Hippocampal formation (tissue), 2 donors: ENCODE data around the gene VWA8.

Experiments
- DNase-seq, 2 donors: peaks; one replicate each; lab custom pipeline; 2025; lab: John Stamatoyannopoulos, UW

Gene VWA8

DNA sequence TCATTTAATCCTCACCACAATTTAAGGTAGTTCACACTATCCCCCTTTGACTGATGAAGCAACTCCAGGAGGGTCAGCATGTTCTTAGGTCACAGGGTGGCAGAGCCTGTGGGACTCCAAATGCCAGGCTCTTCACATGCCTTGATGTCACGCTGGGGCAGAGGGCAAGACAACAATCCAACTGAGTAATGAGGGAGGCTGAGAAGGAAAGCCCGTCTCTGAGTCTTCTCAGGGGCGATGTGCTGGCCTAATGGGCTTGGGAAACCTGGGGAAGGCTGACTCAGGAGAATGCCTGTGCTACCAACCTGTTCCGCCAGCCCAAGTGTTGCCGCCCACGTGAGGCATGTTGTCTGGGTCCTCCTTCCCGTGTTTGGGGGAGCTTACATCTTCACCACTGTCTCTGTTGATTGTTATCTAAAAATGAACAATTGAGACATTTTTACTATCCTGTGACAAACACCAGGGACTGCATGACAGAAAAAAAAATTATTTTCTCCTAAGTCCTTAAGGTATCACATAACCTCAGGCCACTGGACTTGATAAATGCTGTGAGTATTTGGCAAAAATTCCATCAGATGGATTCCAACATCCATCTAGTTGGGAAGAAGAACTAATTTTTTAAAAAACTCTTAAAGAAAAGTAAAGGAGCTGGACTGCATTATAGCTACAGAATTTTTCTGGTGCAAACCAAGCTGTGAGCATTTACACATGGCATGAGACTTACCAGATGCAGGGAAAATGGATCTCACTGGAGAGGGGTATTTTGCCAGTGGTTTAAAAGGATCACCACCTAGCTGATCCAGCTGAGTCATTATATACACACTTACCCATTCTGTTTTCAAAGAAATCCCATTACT is 346.0 kb downstream of the VWA8 start:
- no peak for DNase-seq

DNA sequence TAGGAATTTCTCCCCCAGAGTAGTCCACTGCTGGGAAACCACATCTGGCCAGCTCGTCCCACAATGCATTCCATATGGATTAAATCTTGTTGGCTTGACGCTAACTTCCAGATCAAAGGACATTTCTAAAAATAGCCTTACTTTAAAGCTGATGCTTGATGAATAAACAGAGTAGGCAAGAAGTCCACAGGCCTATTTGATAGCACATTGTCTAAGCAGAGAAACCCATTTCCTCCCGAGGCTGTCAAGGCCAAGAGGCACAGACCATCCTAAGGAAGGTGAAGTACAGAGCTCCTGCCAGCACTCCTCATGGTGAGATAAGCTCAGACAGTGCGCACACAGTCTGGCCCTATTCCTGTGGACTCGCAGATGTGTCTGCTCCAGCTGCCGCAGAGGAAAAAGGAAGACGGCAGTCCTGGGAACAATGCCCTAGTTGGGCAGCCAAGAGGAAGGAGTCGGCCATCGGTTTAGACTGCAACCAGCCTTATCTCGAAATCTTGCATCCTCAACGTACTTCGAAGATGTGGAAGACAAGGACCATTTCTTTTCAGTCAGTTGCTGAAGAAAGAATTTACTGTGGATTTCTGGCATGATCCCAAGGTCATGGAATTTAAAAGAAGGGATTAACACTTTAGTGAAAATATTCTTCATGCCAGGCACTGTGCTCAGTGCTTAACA is 346.8 kb downstream of the VWA8 start:
- DNase-seq, result no peak

DNA sequence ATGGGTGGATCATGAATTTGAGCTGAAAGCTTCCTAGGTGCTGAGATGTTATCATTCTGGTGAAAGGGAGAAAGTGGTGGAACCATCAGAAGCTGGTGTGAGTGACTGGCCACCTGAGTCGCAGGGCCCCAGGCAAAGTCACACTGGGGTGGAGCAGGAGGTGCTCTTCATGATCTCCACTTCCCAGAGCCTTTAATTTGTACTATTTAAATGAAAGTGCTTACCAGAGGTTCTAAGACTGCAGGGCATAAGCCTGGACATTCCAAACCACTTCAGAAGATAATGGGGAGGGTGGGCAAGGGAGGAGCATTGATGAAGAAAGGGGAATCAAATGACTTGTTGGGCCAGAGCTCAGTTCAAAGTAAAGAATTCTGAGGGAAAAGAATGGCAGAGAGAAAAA is 347.4 kb downstream of the VWA8 start:
- DNase-seq, result no peak

DNA sequence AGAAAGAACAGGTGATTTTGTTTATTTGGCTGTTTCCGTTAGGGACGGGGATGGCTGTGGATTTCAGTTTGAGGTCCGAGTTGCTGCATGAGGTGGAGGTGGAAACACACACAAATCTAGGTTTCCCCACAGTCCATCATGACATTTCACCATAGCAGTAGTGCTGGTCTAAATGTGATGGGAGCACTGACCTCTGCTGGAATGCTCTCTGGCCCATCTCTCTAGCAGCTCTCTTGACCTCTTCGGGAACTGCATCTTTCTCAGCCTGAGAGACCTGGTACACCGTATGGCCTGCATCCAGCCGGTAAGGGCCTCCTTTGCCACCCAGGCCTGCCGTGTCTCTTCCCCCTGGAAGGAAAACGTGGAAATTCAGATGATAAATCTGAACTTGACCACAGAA is 349.5 kb downstream of the VWA8 start:
- peak; percentile 32 to 39 for DNase-seq

DNA sequence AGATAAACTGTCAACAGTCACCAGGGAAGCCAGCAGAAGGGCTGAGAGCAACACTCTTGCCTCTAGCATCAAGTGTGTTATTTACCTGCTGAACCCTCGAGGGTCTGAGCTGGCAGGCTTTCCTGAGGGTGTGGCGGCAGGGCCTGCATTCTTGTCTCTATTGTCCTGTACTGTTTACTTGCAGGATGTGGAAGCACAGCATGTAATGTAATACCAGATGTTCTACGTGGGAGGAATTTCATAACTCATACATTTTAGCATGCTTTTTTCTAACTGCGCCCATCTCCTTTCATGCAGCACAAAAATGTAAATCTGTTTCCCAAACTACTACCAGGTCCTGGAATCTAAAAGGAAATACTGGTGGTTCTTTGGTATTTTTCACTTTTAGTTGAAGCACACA is 350.5 kb downstream of the VWA8 start:
- no peak for DNase-seq

DNA sequence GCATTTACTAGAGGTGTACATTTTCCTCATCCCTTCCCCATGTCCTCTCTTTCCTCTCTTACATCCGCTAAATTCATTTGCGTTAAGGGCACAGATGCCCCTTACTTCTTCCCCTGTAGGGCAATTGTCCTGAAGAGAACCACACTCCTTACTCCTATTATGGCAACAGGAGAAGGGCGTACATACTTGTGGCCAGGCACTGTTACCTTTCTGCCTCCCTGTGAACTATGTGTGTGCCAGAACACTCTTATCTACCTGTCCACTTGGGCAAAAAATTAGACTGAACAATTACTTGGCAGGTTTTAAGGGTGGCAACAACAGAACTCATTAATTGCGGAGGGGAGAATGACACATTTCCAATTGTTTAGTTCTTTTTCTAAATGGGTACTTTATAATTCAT is 351.1 kb downstream of the VWA8 start:
- DNase-seq, result no peak

DNA sequence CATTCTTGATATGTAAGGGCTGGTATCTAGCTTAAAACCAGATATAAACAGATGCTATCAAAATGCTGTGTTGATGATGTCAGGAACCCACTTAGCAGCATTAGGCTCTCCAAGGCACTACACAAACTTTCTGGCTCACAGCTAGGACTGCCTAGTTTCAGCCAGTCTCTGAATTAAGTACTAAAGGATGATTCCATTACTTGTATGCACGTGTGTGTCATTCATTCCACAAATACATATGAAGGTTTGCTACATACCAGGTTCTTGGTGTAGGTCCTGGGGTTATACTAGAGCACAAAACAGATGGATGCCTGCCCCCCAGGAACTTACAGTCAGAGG is 352.1 kb downstream of the VWA8 start:
- DNase-seq, result no peak

DNA sequence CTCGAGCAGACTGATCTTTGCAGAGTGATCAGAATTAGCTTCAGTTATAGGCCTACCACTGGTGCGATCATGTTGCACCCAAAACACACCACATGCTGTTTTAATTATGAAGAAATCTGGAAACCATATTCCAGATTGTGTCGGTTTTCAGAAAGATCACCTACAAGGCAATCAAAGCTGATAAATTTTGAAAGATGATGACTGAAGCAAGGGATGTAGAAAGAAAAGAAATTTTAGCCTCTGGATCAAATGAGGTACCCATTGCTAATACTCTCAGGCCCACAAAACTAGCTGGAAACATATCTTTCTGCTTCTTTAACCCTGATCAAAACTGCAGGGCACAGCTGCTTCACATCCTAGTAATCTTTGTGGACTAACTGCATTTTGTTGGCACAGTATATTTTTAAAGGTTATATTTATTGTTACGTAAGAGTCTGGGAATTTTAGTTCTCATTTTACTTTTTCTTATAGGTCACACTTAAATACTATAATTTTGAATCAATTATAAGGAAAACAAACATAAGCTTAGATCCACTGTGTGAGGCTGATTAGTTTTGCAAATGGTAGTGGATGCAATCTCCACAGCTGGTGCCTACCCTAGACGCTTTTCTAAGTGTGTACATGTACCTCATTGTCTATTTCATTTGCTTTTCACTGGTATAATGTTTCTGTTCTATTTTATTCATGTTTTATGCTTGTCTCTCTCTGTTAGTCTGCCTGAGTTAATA is 352.6 kb downstream of the VWA8 start:
- no peak for DNase-seq

DNA sequence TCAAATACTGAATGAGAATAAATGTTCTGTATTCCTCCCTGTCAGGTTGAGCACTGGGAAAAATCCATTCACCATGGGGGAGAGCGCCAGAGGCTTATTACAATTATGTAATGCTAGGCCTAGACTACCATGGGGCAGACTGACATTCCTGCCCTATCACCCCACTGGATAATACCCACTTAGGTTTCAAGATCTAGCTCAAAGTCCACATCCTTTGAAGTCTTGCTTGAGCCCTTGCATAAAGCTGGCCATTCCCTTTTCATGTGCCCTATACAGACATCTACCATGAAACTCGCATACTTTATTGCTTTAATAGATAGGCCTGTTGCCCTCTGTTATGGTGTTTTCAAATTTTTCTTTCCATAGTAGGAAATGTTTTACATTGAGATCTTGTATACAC is 354.3 kb downstream of the VWA8 start:
- DNase-seq, result no peak

DNA sequence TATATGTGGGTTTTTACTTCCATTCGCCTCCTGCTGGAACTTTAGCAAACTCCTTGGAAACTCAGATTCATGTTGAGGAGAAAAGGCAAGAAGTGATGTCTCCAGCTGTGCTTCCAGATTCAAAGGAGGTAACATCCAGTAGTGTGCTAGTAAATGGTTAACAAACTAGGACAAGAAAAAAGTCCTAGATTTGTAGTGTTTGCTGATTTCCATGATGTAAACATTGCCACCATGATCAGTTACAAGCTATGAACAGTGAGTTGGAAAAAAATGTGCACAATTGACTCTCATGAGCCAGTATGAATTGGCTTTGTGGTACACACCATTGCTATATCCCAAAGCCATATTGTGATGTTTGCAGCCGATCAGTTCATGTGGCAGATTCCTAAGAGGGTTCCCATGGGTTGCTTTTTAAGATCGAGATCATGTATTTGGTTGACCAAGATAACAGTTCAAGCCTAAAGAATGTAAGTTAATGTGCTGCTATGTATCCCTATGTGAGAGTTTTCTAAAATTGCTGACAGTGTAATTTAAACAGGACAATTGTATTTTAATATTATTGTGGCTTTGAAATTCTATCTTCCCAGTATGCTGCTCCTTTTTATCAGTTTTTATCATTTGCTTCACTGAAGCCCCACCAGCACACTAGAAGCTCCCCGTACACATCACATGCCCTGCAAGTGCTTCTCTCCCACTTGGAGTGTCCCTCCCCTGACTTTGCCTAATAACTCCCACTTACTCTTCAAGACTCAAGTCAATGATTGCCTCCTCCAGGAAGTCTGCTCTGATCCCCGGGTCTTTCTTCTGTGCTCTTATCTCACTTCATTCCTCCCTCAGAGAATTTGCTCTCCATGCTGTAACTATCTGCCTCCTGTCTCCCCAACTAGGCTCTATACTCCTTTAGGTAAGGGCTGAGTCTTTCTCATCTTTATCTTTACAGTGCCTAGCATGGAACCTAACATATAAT is 355.3 kb downstream of the VWA8 start:
- no peak for DNase-seq

DNA sequence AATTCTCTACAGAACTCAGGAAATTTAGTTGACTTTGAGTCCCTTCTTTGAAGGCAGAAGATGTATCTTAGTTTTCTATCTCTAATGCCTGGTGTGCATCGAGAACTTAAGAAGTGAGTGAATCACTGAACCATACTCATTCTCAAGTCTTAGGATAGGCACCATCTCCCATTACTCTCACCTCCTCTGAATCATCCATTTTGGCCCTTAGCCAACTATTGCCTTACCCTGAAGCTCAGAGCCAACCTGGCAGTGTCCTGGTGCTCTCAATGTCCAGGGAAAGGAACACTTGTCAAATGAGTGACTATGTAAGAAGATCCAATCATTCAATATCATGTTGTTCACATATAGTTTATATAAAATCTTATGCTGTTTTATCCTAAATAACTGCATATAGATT is 357.0 kb downstream of the VWA8 start:
- DNase-seq, result no peak

DNA sequence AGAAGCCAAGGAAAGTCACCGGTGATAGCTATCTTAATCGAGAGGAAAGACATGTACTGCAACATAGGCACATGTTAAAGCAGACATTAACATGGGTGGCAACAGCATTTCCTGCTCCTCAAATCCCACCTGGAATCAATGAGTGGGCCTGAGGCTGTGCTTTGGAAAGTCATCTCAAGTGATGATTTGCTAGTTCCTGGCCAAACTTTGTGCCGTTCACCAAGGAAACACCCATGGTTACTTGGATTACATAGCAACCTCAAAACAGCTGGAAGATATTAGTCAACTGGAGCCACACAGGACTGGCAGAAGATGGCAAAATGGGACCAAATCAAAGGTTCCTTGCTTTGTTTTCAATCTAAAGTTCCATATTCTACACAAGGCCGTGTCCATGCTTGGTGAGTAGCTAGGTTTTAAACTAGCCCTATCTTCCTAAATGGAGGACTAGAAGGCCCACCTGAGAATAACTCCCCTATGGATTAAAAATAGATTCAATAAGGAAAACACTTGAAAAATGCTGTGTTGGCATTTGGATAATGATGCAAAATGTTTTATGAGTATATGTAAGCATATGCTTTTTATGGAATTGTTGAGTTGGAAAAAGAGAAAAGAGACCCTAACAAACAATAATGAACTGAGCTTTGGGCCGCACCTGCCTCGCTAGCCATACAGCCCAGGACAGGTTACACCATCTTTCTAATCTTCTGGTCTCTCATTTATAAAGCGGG is 359.0 kb downstream of the VWA8 start:
- no peak for DNase-seq

DNA sequence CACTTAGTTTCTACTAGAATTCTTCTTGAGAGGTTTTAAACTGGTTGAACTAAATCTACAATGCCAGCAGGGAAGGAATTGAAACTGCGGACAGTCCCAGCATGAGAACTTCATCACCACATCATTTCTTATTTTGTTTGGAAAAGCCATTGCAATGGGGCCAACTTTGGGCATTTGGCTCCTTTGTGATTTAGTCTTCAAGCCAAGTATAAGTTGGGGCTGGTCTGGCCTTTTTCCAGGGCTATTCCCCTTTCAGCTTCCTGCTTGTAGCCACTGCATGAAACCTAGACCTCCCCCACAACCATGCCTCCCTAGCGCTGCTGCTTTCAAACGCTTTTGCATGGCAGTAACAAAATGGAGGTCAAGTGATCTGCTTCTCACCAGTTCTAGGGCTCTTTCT is 361.3 kb downstream of the VWA8 start:
- no peak for DNase-seq

DNA sequence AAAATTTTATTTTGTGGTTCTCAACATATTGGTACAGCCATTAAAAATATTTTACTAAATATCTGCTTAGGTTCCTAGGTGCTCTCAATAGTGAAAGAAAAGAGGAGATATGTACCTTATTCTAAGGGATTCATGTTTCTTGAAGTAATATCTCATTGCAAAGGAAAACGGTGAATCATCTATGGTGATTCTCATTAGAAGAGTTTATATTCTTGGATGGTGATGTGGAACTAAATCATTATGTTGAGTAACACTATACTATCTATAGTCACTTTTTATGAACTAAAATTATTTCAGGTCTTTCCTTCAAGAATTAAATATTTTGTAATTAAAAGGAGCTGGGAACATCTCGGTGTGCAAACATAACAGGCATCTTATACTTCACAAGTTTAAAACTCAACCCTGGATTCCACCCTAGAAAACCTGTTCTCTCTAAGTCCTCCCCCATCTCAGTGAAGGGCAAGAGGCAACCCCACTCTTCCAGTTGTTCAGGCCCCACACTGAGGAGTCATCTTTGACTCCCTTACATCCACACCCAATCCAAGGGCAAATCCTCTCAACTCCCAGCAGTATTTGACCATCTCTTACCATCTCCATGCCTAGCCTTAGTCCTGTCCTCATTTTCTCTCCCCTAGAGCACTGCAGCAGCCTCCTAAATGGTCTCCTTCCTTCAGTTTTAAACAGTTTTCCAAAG is 363.4 kb downstream of the VWA8 start:
- no peak for DNase-seq

DNA sequence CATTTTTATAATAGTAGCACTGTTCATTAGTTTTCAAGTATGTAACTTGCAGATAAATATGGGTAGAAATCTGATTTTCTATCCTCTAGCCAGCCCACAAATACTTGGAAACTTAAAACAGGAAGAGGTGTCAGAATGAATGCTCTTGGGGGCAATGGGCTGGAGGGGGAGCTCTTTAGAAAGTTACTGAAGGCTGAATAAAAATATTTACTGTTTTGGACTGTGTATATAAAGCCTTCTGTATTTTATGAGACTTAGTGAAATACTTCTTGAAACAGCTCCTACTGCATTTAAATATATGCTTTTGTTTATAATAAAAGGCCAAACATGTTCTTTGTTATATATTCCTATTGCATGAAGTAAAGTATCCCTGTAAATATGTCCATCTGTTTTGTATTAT is 364.7 kb downstream of the VWA8 start:
- DNase-seq, result no peak

DNA sequence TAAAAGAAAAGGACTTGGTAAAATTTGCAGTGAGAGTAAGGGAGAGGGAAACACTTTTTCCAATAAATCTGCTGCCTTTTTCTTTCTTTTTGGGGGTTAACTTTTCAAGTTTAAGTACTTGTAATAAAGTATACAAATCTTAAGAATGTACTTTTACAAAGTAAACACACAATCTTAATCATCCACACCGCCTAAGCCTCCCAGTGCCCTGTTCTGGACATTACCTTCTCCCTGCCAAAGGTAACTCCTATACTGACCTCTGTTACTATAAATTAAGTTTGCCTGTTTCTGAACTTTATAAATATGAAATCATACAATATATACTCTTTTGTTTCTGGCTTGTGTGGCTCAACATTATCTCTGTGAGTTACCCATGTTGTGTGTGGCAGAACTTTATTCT is 365.6 kb downstream of the VWA8 start:
- DNase-seq, result no peak

DNA sequence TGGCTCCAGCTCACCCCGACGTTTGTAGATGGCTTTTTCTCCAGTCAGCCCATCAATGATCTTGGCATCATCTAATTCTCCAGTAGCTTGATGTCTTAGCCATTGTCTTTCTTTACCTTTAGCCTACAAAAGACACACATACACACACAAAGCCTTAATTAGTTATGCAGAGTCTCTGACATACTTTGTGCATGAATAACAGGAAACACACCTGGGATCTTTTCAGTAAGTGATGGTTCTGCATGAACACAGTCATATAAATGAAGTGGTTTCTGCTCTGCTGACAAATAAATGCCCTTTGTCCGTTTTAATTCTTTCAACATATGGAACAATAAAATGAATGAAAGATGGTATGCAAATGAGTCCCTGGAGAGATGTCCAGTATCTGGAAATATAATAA is 370.3 kb downstream of the VWA8 start:
- DNase-seq, result no peak

DNA sequence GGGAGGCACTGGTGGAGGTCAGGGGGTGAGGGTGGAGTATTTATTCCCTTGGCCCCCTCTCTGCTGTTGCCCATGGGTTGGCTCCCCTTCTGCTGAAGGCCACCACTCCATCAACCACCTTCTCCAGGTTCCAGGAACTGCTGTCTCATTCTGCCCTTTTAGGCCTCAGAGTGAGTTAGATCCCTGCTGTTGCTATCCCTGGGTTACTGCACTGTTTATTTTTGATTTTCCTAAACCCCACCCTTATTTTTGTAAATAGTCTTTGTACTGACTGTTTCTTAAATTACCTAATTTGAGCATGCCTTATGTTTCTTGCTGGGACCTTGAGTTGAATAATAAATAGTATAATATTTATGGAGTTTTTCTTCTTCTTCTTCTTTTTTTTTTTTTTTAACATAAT is 370.8 kb downstream of the VWA8 start:
- no peak for DNase-seq

DNA sequence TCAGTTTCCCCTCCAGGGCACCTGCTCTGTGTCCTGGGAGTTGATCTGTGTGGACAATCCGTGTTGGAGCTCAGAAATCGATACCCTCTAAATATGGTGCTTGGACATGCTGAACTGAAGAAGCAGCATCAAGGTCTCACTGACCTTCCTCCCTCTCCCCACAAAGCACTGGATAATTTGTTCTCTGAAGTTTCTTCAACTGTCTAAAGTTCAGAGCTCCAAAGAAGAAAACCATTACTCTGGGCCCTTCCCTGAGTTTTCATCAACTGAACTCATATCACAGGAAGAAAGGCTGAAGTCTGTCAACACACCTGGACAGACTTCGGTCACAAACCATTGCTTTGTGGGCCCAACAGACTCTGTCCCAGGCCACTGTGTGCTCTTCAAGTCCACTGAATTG is 371.5 kb downstream of the VWA8 start:
- no peak for DNase-seq

DNA sequence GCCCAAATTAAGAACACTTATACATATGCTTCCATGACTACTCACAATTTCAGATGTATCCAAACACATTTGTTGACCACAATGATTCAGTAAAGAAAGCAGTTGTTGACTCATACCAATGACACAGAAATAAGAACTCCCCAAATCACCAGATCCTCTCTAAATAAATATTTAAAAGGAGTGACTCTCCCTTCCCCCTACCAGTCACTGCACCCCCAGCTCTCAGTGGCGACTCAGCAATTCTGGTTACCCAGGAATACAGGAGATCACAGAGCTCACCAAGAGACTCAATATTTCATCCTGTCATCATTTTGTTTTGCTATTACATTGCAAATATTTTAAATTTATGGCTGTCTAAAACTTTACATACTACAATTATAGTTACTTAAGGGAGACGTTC is 372.0 kb downstream of the VWA8 start:
- no peak for DNase-seq

DNA sequence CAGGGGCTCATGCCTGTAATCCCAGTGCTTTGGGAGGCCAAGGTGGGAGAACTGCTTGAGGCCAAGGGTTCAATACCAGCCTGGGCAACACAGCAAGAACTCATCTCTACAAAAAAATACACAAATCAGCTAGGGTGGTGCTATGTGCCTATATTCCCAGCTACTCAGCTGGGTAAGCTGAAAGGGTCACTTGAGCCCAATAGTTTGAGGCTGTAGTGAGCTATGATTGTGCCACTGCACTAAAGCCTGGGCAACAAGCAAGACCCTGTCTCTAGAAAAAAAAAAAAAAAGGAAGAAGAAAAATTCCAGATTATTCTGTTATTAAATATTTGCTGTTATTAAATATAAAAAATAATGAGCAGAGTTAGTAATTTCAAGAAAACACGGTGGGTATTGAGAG is 372.5 kb downstream of the VWA8 start:
- DNase-seq, result no peak
